Panc1 (cell line): ENCODE data around the gene COTL1. TPM values are rescaled to one million over a fixed set of nuclear protein-coding genes. Genes with fewer than 3 reads are reported as not detected.

ENCODE experiments used
- ATAC-seq: fragments of 200-7000 bp; cut with Tn5 transposase; 2 replicates; pipeline ENCODE4 v1.9.1; 2020; ENCODE audit warnings: mild to moderate bottlenecking, moderate library complexity
- BruUV-seq: library from RNA; stranded (reverse); fragments of 400-500 nt; replicated peaks from 2 replicates; lab custom pipeline; 2021; lab: Mats Ljungman, UMichigan
- CTCF ChIA-PET: fragments of 300-600 bp; sonication (Branson Sonifier 250); formaldehyde crosslinking; loops from one replicate; lab custom pipeline; 2022; ENCODE audit warnings: antibody characterized with exemption; lab: Charles Lee
- POLR2A ChIA-PET: fragments of 300-600 bp; sonication (Branson Sonifier 250); formaldehyde crosslinking; loops from one replicate; lab custom pipeline; 2022; ENCODE audit warnings: antibody characterized with exemption; lab: Charles Lee
- DNase-seq: peaks from one replicate; pipeline ENCODE4 v3.0.0-alpha.2; 2010; ENCODE audit warnings: low read depth, low spot score
- H3K27ac ChIP-seq: 2 replicates; pipeline ENCODE4 v1.5.1; 2011; ENCODE audit warnings: mild to moderate bottlenecking, low read length, inconsistent platforms
- H3K27me3 ChIP-seq: fragments of 200-500 bp; sonication (Bioruptor generic); 2 replicates; pipeline ENCODE4 v1.6.0; 2014; ENCODE audit warnings: low read length, inconsistent platforms; ENCODE audit not compliant: control insufficient read depth, insufficient read depth
- H3K36me3 ChIP-seq: fragments of 200-500 bp; sonication (Bioruptor generic); 2 replicates; pipeline ENCODE4 v1.5.1; 2014; ENCODE audit warnings: inconsistent platforms, mild to moderate bottlenecking, low read length, moderate library complexity; ENCODE audit not compliant: control insufficient read depth, insufficient read depth
- H3K4me1 ChIP-seq: 2 replicates; pipeline ENCODE4 v1.5.1; 2011; ENCODE audit warnings: inconsistent platforms, mild to moderate bottlenecking, low read length, moderate library complexity; ENCODE audit not compliant: control insufficient read depth, insufficient read depth
- H3K4me3 ChIP-seq, 2 experiments: 2 replicates each; pipeline ENCODE4 v1.5.1; 2011 to 2012; ENCODE audit warnings: low read depth in 2 of 2, low read length in 2 of 2, mild to moderate bottlenecking in 2 of 2, inconsistent platforms in 1 of 2, moderate library complexity in 1 of 2
- H3K9me3 ChIP-seq: fragments of 200-500 bp; sonication (Bioruptor generic); 2 replicates; pipeline ENCODE4 v1.5.1; 2014; ENCODE audit warnings: low read depth, mild to moderate bottlenecking, inconsistent platforms, low read length, moderate library complexity; ENCODE audit not compliant: control insufficient read depth, insufficient read depth
- CTCF ChIP-seq: fragments of 450-650 bp; IDR thresholded peaks from 2 replicates; pipeline ENCODE4 v1.5.1; 2017; ENCODE audit warnings: mild to moderate bottlenecking
- POLR2AphosphoS5 ChIP-seq: IDR thresholded peaks from 2 replicates; pipeline ENCODE4 v1.6.1; 2012; ENCODE audit warnings: mild to moderate bottlenecking, low read depth, low read length, moderate library complexity
- REST ChIP-seq, 2 experiments: IDR thresholded peaks; 2 replicates each; pipeline ENCODE4 v1.6.1; 2011 to 2012; ENCODE audit warnings: low read depth in 2 of 2, control low read depth in 1 of 2, low read length in 1 of 2, mild to moderate bottlenecking in 1 of 2, moderate library complexity in 1 of 2; ENCODE audit not compliant: insufficient read depth in 1 of 2
- SIN3A ChIP-seq: IDR thresholded peaks from 2 replicates; pipeline ENCODE4 v1.6.1; 2012; ENCODE audit warnings: low read depth, mild to moderate bottlenecking, low read length, moderate library complexity, borderline replicate concordance; ENCODE audit not compliant: insufficient read depth
- TCF7L2 ChIP-seq: IDR thresholded peaks from 2 replicates; pipeline ENCODE4 v1.6.1; 2011; ENCODE audit warnings: mild to moderate bottlenecking, low read depth, low read length, inconsistent platforms
- in situ Hi-C: cut with HindIII; loops from 2 replicates; pipeline ENCODE4 v1.10.0; 2016; ENCODE audit warnings: low sequenced_read_pairs, low pct_unique_long_range_greater_than_20kb
- intact Hi-C: fragments of 100-400 bp; cut with micrococcal nuclease; formaldehyde crosslinking; loops from one replicate; pipeline ENCODE4 v1.10.0; 2022; ENCODE audit not compliant: unreplicated experiment
- total RNA-seq: library from RNA; stranded (reverse); gene quantifications from one replicate; pipeline ENCODE4 v1.2.1, GENCODE V29; 2021; ENCODE audit not compliant: unreplicated experiment

COTL1 gene
- total RNA-seq, 1 experiment from 2014 or later = 302 TPM

GRCh38 chr16:84572096-84572495 is 45.8 kb downstream of the COTL1 start:
- BruUV-seq = no TSS peak
- DNase-seq = no peak

GRCh38 chr16:84571506-84571905 is 46.4 kb downstream of the COTL1 start:
- in situ Hi-C loops = no loop called here
- ATAC-seq (no peak), DNase-seq (no peak)
- H3K4me3 ChIP-seq = no peak overlapping the region
- no peak overlapping the region for H3K27ac ChIP-seq
- intact Hi-C loops = no loop called here
- no TSS peak for BruUV-seq
- H3K27me3 ChIP-seq = no peaks in the 10 kb centered on the region
- H3K9me3 ChIP-seq = no peaks in the 10 kb centered on the region
- ChIA-PET CTCF (no interaction called here), POLR2A (no interaction called here)
- no peaks in the 10 kb centered on the region for H3K36me3 ChIP-seq
- H3K4me1 ChIP-seq = no peaks in the 10 kb centered on the region
- no peak for TF ChIP-seq POLR2AphosphoS5
- TF ChIP-seq SIN3A = no peak
- no peak for TF ChIP-seq REST (IDR thresholded peaks at IDR 0.05; ENCODE audit: insufficient read depth in 1 of 2, low read depth in 2 of 2, low read length in 1 of 2)
- no peak for TF ChIP-seq TCF7L2
- TF ChIP-seq CTCF = no peak

More at GRCh38 chr16:84572096-84572495, 45.8 kb downstream of the COTL1 start:
- intact Hi-C loops = no loop called here
- POLR2A ChIA-PET = no interaction called here
- CTCF ChIA-PET = no interaction called here
- no peak for ATAC-seq
- Histone ChIP-seq H3K4me1 (no peaks in the 10 kb centered on the region), H3K36me3 (no peaks in the 10 kb centered on the region), H3K27ac (no peak overlapping the region), H3K4me3 (no peak overlapping the region), H3K9me3 (no peaks in the 10 kb centered on the region), H3K27me3 (no peaks in the 10 kb centered on the region)
- TF ChIP-seq SIN3A = no peak
- in situ Hi-C loops = no loop called here

GRCh38 chr16:84570739-84571403 is 47.0 kb downstream of the COTL1 start:
- no TSS peak for BruUV-seq
- TF ChIP-seq TCF7L2 (no peak), REST (IDR thresholded peaks at IDR 0.05; ENCODE audit: insufficient read depth in 1 of 2, low read depth in 2 of 2, low read length in 1 of 2) (no peak), POLR2AphosphoS5 (no peak), SIN3A (no peak), CTCF (no peak)
- in situ Hi-C loops (no loop called here), intact Hi-C loops (no loop called here)
- ATAC-seq (no peak), DNase-seq (no peak)
- Histone ChIP-seq H3K36me3 (no peaks in the 10 kb centered on the region), H3K4me1 (no peaks in the 10 kb centered on the region), H3K27me3 (no peaks in the 10 kb centered on the region), H3K27ac (no peak overlapping the region), H3K9me3 (no peaks in the 10 kb centered on the region), H3K4me3 (no peak overlapping the region)
- CTCF ChIA-PET = no interaction called here
- POLR2A ChIA-PET = no interaction called here
